HL-60/S4 (cell line): ENCODE data around the gene SCN8A.
"Not testable (repeated sequence)": the region's sequence is repeated elsewhere in the genome, so short reads cannot be mapped to it uniquely, and the experiment has no call there.

Source experiments
- in situ Hi-C: fragments of 300-500 bp; cut with MboI; formaldehyde crosslinking; loops from 2 replicates; pipeline ENCODE4 v1.14.3; 2022; ENCODE audit warnings: low sequenced_read_pairs

SCN8A gene

DNA sequence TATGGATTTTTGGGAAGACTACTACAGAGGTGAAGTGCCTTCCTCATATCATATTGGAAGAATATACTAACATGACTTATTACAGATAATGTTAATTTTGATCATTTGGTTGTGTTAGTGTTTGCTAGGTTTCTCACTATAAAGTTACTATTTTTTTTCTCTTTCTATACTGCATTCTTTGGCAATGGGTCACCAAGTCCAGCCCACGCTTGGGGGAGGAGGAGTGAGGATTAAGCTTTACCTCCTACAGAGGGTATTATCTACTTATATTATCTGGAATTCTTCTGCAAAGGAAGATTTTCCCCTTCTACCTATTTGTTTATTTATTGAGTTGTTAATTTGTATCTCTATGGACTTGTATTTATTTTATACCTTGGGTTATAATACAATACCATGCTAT lies 31.5 kb downstream of the SCN8A start:
- in situ Hi-C loops = no loop called here

DNA sequence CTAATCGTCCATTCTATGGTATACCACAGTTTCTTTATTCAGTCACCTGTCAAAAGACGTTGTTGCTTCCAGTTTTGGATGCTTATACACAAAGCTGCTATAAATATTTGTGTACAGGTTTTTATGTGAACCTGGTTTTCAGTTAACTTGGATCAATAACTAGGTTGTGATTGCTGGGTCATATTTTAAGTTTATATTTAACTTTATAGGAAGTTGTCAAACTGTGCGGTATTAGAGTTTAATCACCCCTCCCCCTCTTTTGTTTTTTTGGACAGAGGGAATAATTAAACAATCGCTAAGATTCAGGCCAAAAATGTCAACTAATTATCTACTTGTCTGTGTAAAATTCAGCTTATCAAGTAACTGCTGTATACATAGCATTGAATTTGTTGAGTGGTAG lies 34.3 kb downstream of the SCN8A start:
- in situ Hi-C loops = no loop called here

DNA sequence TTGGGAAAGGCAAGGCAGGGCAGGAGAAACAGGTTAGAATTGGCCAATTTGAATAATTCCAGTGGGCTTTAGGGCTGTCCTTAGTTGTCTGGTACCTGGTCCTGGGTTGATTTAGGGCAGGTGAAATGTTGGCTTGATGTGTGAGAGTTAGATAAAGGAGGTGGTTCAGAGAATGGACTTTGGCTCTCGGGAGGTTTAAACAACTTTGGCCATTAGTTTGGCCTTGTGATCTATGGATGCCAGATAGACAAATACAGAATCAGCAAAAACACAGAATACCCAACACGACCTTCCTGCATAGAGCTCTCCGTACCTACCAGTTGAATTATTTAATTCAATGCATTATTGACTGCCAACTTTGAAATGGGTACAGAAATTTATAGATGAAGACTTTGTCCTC lies 35.1 kb downstream of the SCN8A start:
- in situ Hi-C loops = no loop called here

DNA sequence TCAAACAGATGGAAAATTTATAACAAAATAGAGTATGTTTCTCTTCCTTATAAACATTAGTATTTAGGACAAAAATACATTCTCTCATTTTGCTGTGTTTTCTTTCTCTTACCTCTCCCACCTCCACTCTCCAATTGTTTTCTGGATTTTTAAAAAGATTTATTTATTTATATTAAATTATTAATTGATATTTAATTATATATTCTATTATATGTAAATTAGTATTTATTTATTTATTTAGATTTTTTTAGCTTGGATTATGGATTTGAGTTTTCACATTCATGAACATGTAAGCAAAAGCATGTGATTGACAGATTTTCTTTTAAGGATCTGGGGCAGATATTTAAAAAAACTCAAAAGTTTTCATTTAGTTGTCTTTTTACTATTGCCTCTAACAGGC lies 35.6 kb downstream of the SCN8A start:
- in situ Hi-C loops = no loop called here

DNA sequence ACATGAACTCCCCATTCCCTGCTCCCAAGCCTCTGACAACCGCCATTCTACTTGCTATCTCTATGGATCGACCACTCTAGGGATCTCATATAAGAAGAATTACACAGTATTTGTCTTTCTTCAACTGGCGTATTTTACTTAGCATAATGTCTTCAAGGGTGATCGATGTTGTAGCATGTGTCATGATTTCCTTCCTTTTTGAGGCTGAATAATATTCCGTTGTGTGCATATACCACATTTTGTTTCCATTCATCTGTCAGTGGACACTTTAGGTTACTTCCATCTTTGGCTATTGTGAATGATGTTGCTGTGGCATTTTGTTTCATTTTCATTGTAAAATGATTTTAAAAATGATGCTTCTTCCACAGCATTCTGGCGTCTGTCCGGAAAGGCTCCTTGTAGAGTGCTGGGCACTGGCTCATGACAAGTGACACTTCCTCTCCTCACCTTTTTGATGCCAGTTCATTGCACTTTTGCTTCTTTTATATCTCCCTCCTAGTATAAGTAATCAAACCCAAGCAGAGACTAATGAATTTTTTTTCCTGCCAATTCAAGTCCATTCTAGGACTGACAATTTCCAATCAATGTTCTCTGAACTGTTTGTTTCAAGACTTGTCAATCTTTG lies 39.3 kb downstream of the SCN8A start:
- in situ Hi-C loops = no loop called here

DNA sequence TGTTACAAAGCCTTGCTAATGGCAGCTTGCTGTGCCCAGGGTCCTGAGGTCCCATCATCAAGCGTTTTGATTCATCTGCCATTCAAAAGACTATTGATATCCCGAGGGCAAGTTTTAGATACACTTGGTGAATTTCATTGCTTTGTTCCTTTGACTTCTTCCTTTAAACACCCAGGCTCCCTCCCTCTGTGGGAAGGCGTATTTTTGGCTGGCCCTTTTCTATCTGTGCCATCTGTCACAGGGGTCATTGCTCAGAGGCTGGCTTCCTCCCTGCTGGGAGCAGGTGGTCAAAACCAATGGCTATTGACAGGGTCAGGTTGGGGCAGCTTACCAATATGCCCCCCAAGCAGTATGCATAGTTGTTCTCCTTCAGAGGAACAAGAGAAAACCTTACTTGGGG lies 40.0 kb downstream of the SCN8A start:
- in situ Hi-C loops = no loop called here

DNA sequence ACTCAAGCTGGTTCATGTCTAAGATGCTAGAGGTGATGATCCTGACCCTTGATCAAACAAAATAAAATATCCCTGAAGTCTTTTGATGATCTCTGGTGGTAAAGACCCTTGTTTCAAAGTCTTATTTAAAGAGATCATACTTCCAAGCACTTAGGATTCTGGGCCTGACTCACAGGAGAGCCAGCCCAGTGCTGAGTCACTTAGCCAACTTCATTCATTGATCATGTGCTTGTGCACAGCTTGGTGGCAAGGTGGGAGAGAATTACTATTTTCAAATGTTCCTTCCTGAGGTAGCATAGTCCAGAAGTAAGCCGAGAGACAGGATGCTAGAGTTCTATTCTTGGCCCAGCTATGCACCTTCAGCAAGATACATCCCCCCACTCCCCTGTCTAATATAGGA lies 40.6 kb downstream of the SCN8A start:
- in situ Hi-C loops = no loop called here

DNA sequence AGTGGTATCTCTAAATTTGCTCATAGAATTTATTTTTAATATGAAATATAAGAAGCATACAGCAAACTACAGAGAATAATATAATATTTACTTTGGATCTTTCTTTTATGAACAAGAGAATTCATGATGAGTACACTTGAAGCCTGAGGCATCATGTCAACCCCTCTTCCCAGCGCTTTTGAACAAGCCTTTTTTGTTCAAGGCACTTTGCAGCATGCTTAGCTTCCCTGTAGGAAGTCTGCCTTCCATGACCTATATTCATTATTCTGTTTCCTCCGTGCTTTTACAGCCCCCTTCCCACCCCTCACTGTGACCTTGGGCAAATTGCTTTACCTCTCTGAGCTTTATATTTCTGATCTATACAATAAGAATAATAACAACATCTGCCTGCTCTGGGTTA lies 41.6 kb downstream of the SCN8A start:
- in situ Hi-C loops = no loop called here

DNA sequence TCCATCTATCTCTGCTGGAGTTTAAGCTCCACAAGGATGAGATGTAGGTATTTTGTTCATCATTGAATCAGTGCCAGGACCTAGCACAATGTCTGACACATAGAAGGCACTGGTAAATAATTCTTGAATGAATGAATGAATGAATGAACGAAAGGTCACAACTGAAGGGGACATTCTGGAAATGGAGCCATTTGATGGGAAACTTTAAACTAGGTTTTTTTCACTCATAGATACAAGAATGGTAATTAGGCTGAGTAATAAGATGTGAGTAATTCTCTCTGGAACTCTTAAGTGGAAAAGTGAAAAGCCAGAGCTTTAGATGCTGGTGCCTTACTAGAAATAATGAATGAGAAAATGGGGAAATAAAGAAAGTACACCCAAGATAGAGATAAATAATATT lies 44.3 kb downstream of the SCN8A start:
- in situ Hi-C loops = no loop called here

DNA sequence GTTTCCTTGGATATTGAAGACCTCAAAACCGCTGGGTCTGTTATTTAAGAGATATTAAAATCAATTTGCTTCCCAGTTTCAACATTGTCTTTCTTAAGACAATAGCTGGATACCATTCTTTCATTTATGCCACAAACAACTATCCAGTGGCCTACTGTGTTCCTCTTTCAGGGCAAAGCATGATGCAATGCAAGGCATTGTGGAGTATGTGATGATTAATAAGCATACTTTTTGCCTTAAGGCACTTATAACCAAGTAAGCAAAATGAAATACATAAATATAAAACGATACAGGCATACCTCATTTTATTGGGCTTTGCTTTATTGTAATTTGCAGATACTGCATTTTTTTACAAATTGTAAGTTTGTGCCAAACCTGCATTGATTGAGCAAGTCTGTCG lies 45.5 kb downstream of the SCN8A start:
- in situ Hi-C loops = no loop called here

DNA sequence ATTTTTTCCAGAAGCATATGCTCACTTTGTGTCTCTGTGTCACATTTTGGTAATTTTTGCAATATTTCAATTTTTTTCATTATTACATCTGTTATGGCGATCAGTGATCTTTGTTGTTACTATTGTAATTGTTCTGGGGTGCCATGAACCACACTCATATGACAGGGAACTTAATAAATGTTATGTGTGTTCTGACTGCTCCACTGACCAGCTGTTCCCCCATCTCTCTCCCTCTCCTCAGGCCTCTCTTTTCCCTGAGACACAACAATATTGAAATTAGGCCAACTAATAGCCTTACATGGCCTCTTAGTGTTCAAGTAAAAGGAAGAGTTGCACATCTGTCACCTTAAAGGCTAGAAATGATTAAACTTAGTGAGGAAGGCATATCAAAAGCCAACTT lies 46.0 kb downstream of the SCN8A start:
- in situ Hi-C loops = no loop called here

DNA sequence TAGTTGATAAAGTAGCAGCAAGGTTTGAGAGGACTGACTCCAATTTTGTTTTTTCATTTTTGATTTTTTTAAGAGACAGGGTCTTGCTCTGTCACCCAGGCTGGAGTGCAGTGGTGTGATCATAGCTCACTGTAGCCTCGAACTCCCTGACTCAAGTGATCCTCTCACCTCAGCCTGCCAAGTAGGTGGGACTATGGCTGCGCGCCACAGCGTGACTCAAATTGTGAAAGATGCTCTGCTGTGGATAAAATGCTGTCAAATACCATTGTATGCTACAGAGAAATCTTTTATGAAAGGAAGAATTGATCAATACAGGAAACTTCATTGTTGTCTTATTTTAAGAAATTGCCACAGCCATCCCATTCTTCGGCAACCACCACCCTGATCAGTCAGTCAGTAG lies 48.3 kb downstream of the SCN8A start:
- in situ Hi-C loops = no loop called here

DNA sequence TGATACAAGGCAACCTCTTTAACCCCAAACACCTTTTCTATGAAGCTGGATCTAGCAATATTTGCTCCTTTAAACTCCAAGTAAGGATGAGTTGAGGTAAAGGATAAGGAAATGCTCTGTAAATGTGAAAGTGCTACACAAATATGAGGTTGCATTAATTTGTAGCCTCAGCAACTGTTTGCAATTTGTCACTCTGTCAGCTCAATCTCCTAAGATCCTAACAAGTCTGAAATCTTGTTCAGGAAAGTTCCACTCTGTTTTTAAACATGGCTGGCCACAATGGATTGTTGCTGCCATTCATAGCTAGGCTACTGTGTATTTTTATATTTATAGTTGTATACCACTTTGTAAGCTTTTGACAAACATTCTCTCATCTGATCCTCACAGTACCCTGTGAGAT lies 51.3 kb downstream of the SCN8A start:
- in situ Hi-C loops = no loop called here

DNA sequence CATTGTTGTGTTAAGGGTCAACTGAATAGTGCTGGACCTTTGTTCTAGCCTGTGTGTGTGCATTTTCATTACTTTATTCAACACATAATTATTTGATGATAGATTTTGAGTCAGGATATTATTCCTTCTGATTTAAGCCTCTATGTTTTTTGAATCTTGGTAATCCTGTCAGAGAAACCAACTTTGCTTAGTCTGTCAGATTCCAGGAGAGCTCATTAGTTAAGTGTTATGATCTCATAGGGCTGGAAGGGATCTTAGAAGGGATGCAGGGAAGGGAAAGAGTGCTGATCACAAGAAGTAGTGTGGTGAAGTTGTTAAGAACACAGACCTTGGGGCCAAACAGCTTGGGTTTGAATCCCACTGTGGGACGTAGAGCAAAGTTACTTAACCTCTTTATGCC lies 52.9 kb downstream of the SCN8A start:
- in situ Hi-C loops = no loop called here

DNA sequence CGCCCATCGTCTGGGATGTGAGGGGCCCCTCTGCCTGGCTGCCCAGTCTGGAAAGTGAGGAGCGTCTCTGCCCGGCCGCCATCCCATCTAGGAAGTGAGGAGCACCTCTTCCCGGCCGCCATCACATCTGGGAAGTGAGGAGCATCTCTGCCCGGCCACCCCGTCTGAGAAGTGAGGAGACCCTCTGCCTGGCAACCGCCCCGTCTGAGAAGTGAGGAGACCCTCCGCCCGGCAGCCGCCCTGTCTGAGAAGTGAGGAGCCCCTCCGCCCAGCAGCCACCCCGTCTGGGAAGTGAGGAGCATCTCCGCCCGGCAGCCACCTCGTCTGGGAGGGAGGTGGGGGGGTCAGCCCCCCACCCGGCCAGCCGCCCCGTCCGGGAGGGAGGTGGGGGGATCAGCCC lies 53.7 kb downstream of the SCN8A start:
- in situ Hi-C loops = not testable (repeated sequence)

DNA sequence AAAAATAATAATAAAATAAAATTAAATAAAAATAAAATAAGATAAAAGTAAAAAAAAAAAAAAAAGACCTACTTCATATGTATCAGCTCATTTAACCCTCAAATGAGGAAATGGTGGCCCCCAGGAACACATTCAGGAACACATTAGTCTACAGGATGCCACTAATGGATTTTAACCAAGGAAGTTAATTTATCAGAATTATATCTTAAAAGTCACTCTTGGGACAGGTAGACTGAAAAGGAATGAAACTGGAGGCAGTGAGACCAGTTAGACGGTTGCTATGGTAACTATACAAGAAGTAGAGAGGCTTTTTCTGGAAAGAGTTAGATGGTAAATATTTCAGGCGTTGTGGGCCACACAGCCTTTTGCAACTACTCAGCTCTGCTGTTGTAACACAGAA lies 54.9 kb downstream of the SCN8A start:
- in situ Hi-C loops = no loop called here

DNA sequence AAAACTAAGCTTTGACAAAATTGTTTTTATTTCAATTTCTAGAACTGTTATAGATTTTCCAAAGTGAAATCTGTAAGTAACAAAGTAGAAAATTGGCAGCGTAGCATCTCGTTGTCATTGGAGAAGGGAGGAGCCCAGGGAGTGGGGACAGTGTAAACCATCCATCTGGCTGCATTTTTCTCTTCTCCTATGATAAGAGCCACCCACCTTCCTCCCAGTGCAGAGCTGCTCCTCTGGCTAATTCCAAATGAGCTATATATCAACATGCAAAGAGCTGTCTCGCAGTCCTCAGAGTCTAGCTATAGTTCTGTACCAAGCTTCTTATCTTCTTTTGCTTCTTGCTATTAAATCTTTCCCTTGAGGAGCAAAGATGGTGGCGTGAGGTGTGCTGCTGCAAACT lies 56.6 kb downstream of the SCN8A start:
- in situ Hi-C loops = no loop called here

DNA sequence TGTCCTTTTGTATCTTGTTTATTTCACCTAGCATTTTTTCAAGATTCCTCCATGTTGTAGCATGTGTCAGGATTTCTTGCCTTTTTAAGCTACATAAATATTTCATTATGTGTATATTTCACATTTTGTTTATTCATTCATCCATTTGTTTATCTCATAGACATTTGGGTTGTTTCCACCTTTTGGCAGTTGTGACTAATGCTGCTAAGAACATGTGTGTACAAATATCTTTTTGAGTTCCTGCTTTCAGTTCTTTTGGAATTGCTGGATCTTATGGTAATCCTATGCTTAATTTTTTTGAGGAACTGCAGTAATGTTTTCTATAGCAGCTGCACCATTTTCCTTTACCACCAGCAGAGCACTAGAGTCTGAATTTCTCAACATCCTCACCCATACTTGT lies 62.4 kb downstream of the SCN8A start:
- in situ Hi-C loops = no loop called here

DNA sequence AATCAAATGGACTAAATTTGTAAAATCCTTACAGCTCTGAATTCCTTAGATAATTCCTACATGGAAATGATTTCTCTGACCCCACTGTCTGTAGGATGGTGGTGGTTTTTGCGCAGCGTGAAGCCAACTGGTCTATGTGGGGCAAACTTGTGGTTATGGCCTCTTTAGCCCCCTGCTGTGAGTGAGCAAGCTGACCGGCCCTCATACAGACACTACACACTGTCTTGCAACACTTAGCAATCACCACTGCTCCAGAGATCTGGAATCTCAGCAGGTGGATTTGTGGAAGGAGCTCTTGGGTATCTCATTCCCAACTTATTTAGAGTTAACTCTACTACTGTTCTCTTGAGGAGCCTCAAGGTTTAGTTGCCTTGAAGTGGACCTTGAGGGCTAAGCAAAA lies 70.2 kb downstream of the SCN8A start:
- in situ Hi-C loops = no loop called here

DNA sequence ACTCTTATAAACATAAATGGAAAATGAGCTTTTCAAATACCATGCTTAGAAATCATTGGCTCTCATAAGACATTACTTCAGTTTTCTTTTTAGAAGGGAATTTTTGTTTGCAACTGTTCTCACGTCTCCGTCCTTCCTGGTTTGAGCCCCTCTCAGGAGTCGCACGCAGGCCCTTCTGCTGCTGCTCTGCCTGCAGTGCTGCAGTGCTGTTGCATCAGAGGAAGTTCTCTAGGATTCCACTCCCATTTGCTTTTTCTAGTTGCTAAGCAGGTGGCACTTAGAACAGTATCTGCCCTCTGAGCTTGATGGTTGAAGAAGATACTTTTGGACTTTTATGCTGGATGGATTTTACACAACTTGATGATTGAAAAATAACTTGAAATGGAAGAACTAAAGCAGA lies 70.8 kb downstream of the SCN8A start:
- in situ Hi-C loops = no loop called here

DNA sequence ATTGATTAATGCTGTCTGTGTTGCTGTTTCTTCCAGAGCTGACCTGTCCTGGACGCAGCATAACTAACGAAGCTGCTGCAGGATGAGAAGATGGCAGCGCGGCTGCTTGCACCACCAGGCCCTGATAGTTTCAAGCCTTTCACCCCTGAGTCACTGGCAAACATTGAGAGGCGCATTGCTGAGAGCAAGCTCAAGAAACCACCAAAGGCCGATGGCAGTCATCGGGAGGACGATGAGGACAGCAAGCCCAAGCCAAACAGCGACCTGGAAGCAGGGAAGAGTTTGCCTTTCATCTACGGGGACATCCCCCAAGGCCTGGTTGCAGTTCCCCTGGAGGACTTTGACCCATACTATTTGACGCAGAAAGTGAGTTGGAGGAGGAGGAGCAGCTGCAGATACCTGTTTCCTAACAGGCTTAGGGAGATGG lies 71.7 kb downstream of the SCN8A start:
- in situ Hi-C loops = no loop called here

DNA sequence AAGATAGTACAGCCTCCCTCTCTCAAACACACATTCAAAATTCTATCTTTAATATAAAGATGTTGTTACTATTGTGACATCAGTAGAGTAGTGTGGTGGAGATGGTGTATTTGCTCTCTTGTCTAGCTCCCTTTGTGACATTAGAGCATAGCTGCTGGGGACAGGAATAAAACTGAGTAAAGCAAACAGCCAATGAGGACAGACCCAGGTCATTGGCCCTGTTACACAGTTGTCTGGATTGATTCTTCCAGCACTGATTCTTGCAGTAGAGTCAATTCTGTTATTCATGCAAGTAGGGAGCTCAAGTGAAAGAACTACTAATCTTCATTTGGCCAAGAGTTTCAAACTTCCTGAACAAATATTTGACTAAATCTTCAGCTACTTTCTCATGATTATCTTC lies 72.4 kb downstream of the SCN8A start:
- in situ Hi-C loops = no loop called here

DNA sequence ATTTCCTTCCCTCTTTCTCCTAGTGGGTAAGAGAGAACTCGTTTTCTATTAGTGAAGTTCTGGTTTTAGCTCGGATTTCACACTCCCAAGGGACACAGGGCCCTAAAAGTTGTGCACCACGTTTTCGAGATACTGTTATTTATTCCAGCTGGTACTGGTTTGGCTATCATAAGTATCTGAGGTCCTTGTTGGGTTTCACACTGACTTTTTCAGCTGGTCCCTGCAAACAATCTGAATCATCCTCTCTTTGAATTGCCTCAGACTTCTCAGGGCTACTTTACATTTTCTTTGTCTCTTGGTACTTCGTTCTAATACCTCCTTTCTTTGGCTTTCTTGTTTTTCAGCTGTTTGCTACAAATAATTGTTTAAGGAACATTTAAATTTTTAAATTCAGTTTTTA lies 75.7 kb downstream of the SCN8A start:
- in situ Hi-C loops = no loop called here

DNA sequence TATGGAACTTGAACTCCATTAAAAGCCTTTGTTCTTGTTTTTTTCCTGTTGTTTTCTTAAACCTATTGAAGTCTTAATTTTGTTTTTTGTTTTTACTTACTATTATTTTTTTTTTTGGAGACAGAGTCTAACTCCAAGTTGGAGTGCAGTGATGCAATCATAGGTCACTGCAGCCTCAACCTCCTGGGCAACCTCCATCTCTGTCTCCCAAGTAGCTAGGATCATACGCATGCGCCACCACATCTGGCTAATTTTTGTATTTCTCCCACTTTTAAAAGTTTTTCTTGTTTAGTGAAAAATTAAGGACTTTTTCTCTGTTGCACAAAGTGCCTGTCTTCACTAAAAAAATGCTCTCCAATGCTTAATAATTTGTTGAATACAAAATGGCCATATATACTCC lies 76.2 kb downstream of the SCN8A start:
- in situ Hi-C loops = no loop called here
